Neural crest cell (in vitro differentiated cells): ENCODE data around the gene TMEM61. TPM values are rescaled to one million over a fixed set of nuclear protein-coding genes. Genes with fewer than 3 reads are reported as not detected.
"Not testable (repeated sequence)": the region's sequence is repeated elsewhere in the genome, so short reads cannot be mapped to it uniquely, and the experiment has no call there.

Source experiments
- DNase-seq: peaks from one replicate; pipeline ENCODE4 v3.0.0; 2021; ENCODE audit warnings: low read depth, mixed read lengths, low spot score
- H3K27ac Mint-ChIP-seq: one replicate; pipeline ENCODE4 v1.8.0; 2021; ENCODE audit warnings: mild to moderate bottlenecking, mixed read lengths; ENCODE audit not compliant: unreplicated experiment
- H3K27me3 Mint-ChIP-seq: 2 replicates; pipeline ENCODE4 v1.8.0; 2021; ENCODE audit warnings: low read depth, mild to moderate bottlenecking, mixed read lengths
- H3K36me3 Mint-ChIP-seq: 2 replicates; pipeline ENCODE4 v1.8.0; 2021; ENCODE audit warnings: low read depth, mild to moderate bottlenecking, mixed read lengths
- H3K4me1 Mint-ChIP-seq: 2 replicates; pipeline ENCODE4 v1.8.0; 2021; ENCODE audit warnings: mixed read lengths
- H3K4me3 Mint-ChIP-seq: one replicate; pipeline ENCODE4 v1.8.0; 2021; ENCODE audit warnings: mild to moderate bottlenecking, mixed read lengths
- H3K9me3 Mint-ChIP-seq: 2 replicates; pipeline ENCODE4 v1.8.0; 2021; ENCODE audit warnings: mixed read lengths
- total RNA-seq: library from RNA; stranded (reverse); gene quantifications from 2 replicates; pipeline ENCODE4 v1.2.1, GENCODE V29; 2021
- TF ChIP-seq, protein P1 (sequence below): fragments of 200-600 bp; sonication (generic); conservative IDR thresholded peaks from 2 replicates; pipeline ENCODE4 v1.5.0; 2021; ENCODE audit warnings: antibody characterized with exemption, mild to moderate bottlenecking

The TMEM61 gene
- total RNA-seq, 1 donor from 2014 or later, result not detected

DNA sequence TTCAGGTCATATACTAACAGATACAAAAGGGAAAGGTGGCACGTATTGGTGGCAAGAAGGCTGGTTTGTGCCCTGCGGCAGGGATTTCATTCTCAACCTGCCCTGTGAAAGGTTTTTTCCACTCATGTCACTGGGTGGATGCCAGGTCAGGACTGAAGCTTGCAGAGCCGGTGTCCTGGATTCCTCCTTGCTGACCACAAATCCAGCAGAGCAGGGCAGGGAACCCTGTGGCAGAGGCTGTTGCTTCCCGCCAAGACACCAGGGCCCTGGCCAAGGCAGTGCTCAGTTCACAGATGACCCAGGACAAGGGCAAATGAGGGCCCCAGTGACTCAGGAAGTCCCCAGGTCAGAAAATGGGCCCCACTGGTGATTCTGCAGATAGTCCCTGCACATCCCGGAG lies 34.7 kb downstream of the TMEM61 start:
- H3K27me3 Mint-ChIP-seq, result peaks cover 10% of the 10 kb centered on the region
- no peak overlapping the region for H3K4me3 Mint-ChIP-seq
- no peaks in the 10 kb centered on the region for H3K36me3 Mint-ChIP-seq
- no peak for DNase-seq
- H3K27ac Mint-ChIP-seq, result no peak overlapping the region
- TF ChIP-seq, protein P1, sequence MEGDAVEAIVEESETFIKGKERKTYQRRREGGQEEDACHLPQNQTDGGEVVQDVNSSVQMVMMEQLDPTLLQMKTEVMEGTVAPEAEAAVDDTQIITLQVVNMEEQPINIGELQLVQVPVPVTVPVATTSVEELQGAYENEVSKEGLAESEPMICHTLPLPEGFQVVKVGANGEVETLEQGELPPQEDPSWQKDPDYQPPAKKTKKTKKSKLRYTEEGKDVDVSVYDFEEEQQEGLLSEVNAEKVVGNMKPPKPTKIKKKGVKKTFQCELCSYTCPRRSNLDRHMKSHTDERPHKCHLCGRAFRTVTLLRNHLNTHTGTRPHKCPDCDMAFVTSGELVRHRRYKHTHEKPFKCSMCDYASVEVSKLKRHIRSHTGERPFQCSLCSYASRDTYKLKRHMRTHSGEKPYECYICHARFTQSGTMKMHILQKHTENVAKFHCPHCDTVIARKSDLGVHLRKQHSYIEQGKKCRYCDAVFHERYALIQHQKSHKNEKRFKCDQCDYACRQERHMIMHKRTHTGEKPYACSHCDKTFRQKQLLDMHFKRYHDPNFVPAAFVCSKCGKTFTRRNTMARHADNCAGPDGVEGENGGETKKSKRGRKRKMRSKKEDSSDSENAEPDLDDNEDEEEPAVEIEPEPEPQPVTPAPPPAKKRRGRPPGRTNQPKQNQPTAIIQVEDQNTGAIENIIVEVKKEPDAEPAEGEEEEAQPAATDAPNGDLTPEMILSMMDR, result no peak
- H3K4me1 Mint-ChIP-seq, result no peaks in the 10 kb centered on the region
- no peaks in the 10 kb centered on the region for H3K9me3 Mint-ChIP-seq

DNA sequence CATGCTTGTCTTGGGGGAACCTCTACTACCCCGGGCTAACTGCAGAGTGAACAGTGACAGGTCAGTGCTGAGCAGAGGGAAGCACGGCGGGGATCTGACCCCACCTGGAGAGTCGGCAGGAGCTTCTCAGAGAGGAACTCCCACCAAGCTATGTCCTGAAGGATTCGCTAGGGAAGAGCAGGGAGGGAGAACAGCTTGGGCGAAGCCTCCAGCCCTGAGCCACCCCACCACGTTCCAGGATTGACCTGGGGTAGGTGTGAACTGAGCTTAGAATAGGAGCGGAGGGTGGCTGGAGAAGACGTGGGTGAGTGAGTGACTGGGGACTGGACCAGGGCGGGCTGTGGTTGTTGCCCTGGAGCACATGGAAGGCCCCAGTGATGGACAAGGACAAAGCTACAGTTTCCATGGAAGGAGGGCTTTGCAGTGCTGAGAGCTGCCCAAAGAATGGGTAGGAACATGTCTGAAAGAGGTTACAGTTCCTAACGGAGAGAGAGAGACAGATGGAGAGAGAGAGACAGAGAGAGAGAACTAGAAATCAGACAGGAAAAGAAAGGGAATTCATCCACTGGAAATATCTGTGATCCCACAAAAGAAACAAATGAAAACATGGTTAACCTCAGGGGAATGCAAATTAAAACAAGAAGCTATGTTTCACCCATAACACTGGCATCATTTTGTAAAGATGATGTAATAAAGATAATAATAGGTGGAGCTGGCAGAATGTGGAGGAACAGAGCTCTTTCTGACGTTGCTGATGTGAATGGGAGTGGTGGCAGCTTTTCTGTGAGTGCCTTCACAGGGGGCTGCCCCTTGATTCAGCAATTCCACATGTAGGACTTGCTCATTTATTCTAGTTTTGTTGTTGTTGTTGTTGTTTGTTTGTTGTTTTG lies 35.5 kb downstream of the TMEM61 start:
- TF ChIP-seq, protein P1, result no peak
- Mint-ChIP-seq H3K27me3 (peaks cover 10% of the 10 kb centered on the region), H3K36me3 (no peaks in the 10 kb centered on the region), H3K4me1 (no peaks in the 10 kb centered on the region), H3K4me3 (no peak overlapping the region), H3K9me3 (no peaks in the 10 kb centered on the region), H3K27ac (no peak overlapping the region)
- DNase-seq, result no peak

DNA sequence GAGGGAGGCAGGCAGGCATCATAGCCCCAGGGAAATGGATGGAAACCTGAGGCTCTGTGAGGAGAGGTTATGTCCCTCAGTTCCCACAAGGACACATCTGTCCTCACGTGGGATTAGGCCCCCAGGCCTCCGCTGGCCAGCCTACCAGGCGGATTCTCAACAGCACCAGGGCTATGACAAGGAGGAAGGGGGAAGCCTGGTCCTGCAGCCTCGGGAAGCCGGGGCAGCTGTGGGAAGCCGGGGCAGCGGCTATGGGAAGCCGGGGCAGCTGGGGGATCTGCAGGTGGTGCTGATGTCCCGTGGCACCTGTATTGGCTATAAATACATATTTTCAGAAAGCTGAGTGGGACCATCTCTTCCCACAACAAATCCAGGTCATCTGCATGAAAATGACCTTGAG lies 38.0 kb downstream of the TMEM61 start:
- no peak for DNase-seq
- Mint-ChIP-seq H3K27me3 (peaks cover 10% of the 10 kb centered on the region), H3K4me3 (no peak overlapping the region), H3K27ac (no peak overlapping the region), H3K36me3 (no peaks in the 10 kb centered on the region), H3K9me3 (no peaks in the 10 kb centered on the region), H3K4me1 (no peaks in the 10 kb centered on the region)
- TF ChIP-seq, protein P1, result no peak

DNA sequence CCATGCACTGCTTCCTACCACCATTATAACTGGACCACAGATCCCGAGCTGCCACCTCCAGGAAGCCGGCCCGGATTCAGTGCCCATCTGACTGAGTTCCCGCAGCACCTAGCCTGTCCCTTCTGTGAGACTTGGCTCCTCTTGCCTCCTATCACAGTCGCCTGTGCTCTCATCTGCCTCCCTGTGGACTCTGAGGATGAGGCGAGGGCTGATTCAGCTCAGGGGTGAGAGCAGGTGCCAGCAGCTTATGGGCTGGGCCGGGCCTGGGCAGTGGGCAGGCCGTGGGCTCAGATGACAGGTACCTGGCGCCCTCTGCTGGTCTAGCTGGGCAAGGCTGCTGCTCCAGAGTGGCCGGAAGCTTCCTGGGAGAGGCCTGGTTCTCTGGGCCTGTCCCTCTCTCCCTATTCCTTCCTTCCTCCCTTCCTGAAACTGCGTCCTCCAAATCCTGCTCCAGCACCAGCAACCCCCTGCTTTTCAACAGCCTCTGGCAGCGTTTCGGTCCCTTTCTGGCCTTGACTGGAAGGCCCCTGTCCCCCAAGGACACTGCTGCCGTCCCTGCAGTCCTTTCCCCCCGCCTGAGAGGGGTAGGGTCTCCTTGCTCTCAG lies 41.6 kb downstream of the TMEM61 start:
- no peaks in the 10 kb centered on the region for H3K36me3 Mint-ChIP-seq
- H3K4me1 Mint-ChIP-seq, result no peaks in the 10 kb centered on the region
- DNase-seq, result peak; percentile 96
- no peak overlapping the region for H3K4me3 Mint-ChIP-seq
- H3K27ac Mint-ChIP-seq, result peak overlapping the region; percentile 48
- TF ChIP-seq, protein P1, result peak; percentile 94
- peaks cover 3% of the 10 kb centered on the region for H3K27me3 Mint-ChIP-seq
- no peaks in the 10 kb centered on the region for H3K9me3 Mint-ChIP-seq

DNA sequence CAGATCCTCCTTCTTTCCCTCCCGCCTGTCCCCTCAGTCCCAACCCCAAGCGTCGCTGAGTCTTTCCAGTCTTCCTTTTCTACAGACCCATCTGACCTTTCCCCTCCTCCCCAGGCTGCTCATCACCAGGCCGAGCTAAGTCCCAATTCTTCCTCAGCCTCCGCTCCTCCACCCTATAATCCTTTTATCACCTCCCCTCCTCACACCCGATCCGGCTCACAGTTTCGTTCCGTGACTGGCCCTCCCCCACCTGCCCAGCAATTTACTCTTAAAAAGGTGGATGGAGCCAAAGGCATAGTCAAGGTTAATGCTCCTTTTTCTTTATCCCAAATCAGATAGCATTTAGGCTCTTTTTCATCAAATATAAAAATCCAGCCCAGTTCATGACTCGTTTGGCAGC lies 43.7 kb downstream of the TMEM61 start:
- H3K27ac Mint-ChIP-seq, H3K4me3 Mint-ChIP-seq, H3K27me3 Mint-ChIP-seq, H3K36me3 Mint-ChIP-seq, DNase-seq, H3K9me3 Mint-ChIP-seq, H3K4me1 Mint-ChIP-seq: not testable (repeated sequence)

DNA sequence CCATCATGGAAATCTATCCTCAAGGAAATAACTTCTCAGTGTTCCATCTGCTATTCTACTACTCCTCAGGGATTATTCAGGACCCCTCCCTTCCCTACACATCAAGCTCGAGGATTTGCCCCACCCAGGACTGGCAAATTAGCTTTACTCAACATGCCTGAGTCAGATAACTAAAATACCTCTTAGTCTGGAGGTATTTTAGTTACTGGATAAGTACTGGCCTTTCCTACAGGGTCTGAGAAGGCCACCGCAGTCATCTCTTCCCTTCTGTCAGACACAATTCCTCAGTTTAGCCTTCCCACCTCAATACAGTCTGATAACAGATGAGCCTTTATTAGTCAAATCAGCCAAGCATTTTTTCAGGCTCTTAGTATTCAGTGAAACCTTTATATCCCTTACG lies 46.3 kb downstream of the TMEM61 start:
- not testable (repeated sequence) for H3K4me1 Mint-ChIP-seq, H3K4me3 Mint-ChIP-seq, DNase-seq, H3K27me3 Mint-ChIP-seq, H3K27ac Mint-ChIP-seq, H3K9me3 Mint-ChIP-seq, H3K36me3 Mint-ChIP-seq

DNA sequence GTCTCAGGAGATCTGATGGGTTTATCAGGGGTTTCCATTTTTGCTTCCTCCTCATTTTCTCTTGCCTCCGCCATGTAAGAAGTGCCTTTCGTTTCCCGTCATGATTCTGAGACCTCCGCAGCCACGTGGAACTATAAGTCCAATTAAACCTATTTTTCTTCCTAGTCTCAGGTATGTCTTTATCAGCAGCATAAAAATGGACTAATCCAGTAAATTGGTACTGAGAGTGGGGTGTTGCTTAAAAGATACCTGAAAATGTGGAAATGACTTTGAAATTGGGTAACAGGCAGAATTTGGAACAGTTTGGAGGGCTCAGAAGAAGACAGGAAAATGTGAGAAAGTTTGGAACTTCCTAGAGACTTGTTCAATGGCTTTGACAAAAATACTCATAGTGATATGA lies 50.7 kb downstream of the TMEM61 start:
- peaks cover 21% of the 10 kb centered on the region for H3K27me3 Mint-ChIP-seq
- not testable (repeated sequence) for DNase-seq, H3K4me3 Mint-ChIP-seq, H3K4me1 Mint-ChIP-seq, H3K36me3 Mint-ChIP-seq, H3K27ac Mint-ChIP-seq, H3K9me3 Mint-ChIP-seq
